NCI-H2171 treated with DMSO at 0.1 percent for 48 hours (cell line): Measurements from ENCODE around the gene SHISA7.
"Not testable (repeated sequence)": the region's sequence is repeated elsewhere in the genome, so short reads cannot be mapped to it uniquely, and the experiment has no call there.

ENCODE experiments used
- DNase-seq: peaks from one replicate; lab custom pipeline; 2025; lab: John Stamatoyannopoulos, UW

The SHISA7 gene

GRCh38 chr19:55463583-55464031, 20.5 kb upstream of the SHISA7 start:
- DNase-seq = no peak

GRCh38 chr19:55462722-55463121, 19.6 kb upstream of the SHISA7 start:
- no peak for DNase-seq

GRCh38 chr19:55461974-55462626, 19.0 kb upstream of the SHISA7 start:
- no peak for DNase-seq

- DNase-seq = peak; percentile 99
These were observed 18.3 kb upstream of the SHISA7 start, which contains the start of gene ISOC2 for GRCh38 chr19:55461259-55461973. ISOC2 (minus strand) TSS chr19:55461642; CDS start chr19:55456486, 5,156 bp downstream.

- no peak for DNase-seq
These were observed 17.7 kb upstream of the SHISA7 start for GRCh38 chr19:55460670-55461258.

- no peak for DNase-seq
These were observed 17.0 kb upstream of the SHISA7 start for GRCh38 chr19:55459950-55460657.

- DNase-seq = no peak
These were observed 16.4 kb upstream of the SHISA7 start for GRCh38 chr19:55459551-55459949.

GRCh38 chr19:55457683-55458457, 14.8 kb upstream of the SHISA7 start:
- no peak for DNase-seq

GRCh38 chr19:55456347-55456746, 13.2 kb upstream of the SHISA7 start:
- no peak for DNase-seq

- DNase-seq = no peak
These were observed 12.6 kb upstream of the SHISA7 start for GRCh38 chr19:55455576-55456235.

- DNase-seq = no peak
These were observed 11.7 kb upstream of the SHISA7 start for GRCh38 chr19:55454787-55455243.

GRCh38 chr19:55453511-55454260, 10.6 kb upstream of the SHISA7 start:
- DNase-seq = no peak

GRCh38 chr19:55452749-55453346, 9.7 kb upstream of the SHISA7 start:
- DNase-seq = peak; percentile 82

GRCh38 chr19:55451965-55452748, 9.1 kb upstream of the SHISA7 start:
- DNase-seq = no peak

- DNase-seq = peak; percentile 30
These were observed 8.3 kb upstream of the SHISA7 start for GRCh38 chr19:55451163-55451964.

GRCh38 chr19:55449469-55449868, 6.4 kb upstream of the SHISA7 start:
- DNase-seq = no peak

GRCh38 chr19:55448175-55448490, 5.0 kb upstream of the SHISA7 start:
- DNase-seq = not testable (repeated sequence)

- peak; percentile 80 for DNase-seq
These were observed 4.5 kb upstream of the SHISA7 start for GRCh38 chr19:55447421-55448174.
